Measurements from ENCODE around the gene ABCC12.

DNA sequence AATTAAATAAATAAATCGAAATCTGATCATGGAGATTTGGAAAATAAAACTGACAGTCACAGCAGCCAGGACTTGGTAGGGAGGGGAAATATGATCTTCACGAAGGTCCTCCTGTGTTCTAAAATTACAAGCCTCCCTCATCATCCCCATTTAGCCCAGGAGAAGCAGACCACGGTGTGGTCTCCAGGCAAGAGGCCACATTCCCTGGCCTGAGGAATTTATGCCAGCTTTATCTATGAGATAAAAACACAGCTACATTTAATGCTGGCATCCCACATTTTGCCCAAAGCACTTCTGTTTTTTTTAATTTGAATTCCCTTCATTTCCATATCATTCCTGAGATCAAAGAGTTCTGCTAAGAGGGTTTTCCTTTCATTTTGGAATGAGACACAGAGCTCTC lies 43.2 kb downstream of the ABCC12 start:
- TF ChIP-seq GATA2 (IDR thresholded peaks at IDR 0.05; ENCODE audit: low read depth, low read length): peak; percentile 25; the same call in 1 of the 2 replicates
- TF ChIP-seq GATA3 (IDR thresholded peaks at IDR 0.05; ENCODE audit: low read depth, low read length): no peak

Data from SH-SY5Y (cell line).